HCT116 (cell line): ENCODE results near the gene KRT24. TPM values are rescaled to one million over a fixed set of nuclear protein-coding genes. Genes with fewer than 3 reads are reported as not detected.

Source experiments
- ATAC-seq: fragments of 200-7000 bp; cut with Tn5 transposase; 2 replicates; pipeline ENCODE4 v1.9.1; 2020; ENCODE audit warnings: mild to moderate bottlenecking, moderate library complexity
- BruUV-seq: library from RNA; stranded (reverse); fragments of 400-500 nt; replicated peaks from 2 replicates; lab custom pipeline; 2021; lab: Mats Ljungman, UMichigan
- CTCF ChIA-PET: fragments of 300-600 bp; sonication (Branson Sonifier 250); formaldehyde crosslinking; loops from one replicate; lab custom pipeline; 2021; ENCODE audit warnings: antibody characterized with exemption; lab: Charles Lee
- POLR2A ChIA-PET: fragments of 300-600, 350-600 bp; sonication (Branson Sonifier 250); formaldehyde crosslinking; loops from one replicate; lab custom pipeline; 2021; ENCODE audit warnings: antibody characterized with exemption; lab: Charles Lee
- RAD21 ChIA-PET, 2 experiments: fragments of 300-600 bp; sonication (Branson Sonifier 250); formaldehyde crosslinking; loops; one replicate each; lab custom pipeline; 2023; ENCODE audit warnings: low total read pairs in 2 of 2; ENCODE audit not compliant: uncharacterized antibody in 2 of 2, unreplicated experiment in 2 of 2, low non-redundant PET in 1 of 2; lab: Charles Lee
- DNase-seq: peaks from one replicate; pipeline ENCODE4 v3.0.0-alpha.2; 2010; ENCODE audit warnings: low read depth, low spot score
- H2AFZ ChIP-seq: fragments of 200-600 bp; shearing (Covaris generic), sonication (generic); 2 replicates; pipeline ENCODE4 v1.6.1; 2017; ENCODE audit warnings: low read depth, mixed run types, mixed read lengths, antibody characterized with exemption, low read length; ENCODE audit not compliant: poor library complexity, severe bottlenecking
- H3K27ac ChIP-seq: 2 replicates; pipeline ENCODE4 v1.5.1; 2012; ENCODE audit warnings: low read depth, low read length
- H3K27me3 ChIP-seq: fragments of 200-600 bp; sonication (generic); 2 replicates; pipeline ENCODE4 v1.6.1; 2016; ENCODE audit warnings: mixed run types, low read length, mixed read lengths; ENCODE audit not compliant: insufficient read depth
- H3K36me3 ChIP-seq, 2 experiments: fragments of 200-500 bp in 1 of 2; fragments of 200-600 bp in 1 of 2; sonication (Bioruptor generic) in 1 of 2; sonication (generic) in 1 of 2; 2 replicates each; pipeline versions ENCODE4 v1.5.1 to v1.6.1; 2014 to 2016; ENCODE audit warnings: low read length in 2 of 2, inconsistent platforms in 1 of 2, mixed read lengths in 1 of 2, mixed run types in 1 of 2; ENCODE audit not compliant: insufficient read depth in 2 of 2, control insufficient read depth in 1 of 2
- H3K4me1 ChIP-seq, 2 experiments: fragments of 200-600 bp in 1 of 2; sonication (generic) in 1 of 2; 2 replicates each; pipeline versions ENCODE4 v1.5.1 to v1.6.1; 2012 to 2017; ENCODE audit warnings: low read length in 2 of 2, inconsistent platforms in 1 of 2, mild to moderate bottlenecking in 1 of 2, mixed read lengths in 1 of 2, mixed run types in 1 of 2, moderate library complexity in 1 of 2; ENCODE audit not compliant: insufficient read depth in 2 of 2, control insufficient read depth in 1 of 2
- H3K4me2 ChIP-seq: fragments of 200-600 bp; sonication (generic); 2 replicates; pipeline ENCODE4 v1.6.1; 2017; ENCODE audit warnings: mixed run types, low read length, mixed read lengths
- H3K4me3 ChIP-seq, 2 experiments: fragments of 200-600 bp in 1 of 2; sonication (generic) in 1 of 2; replicated peaks in 1 of 2; 2 replicates each; pipeline ENCODE4 v1.5.1; 2011 to 2016; ENCODE audit warnings: low read length in 2 of 2, control low read depth in 1 of 2, low read depth in 1 of 2, mild to moderate bottlenecking in 1 of 2, mixed read lengths in 1 of 2, mixed run types in 1 of 2
- H3K79me2 ChIP-seq: fragments of 200-600 bp; sonication (generic); 2 replicates; pipeline ENCODE4 v1.6.1; 2017; ENCODE audit warnings: mild to moderate bottlenecking, mixed run types, low read length, moderate library complexity, mixed read lengths; ENCODE audit not compliant: insufficient read depth
- H3K9ac ChIP-seq: fragments of 200-600 bp; sonication (generic); 2 replicates; pipeline ENCODE4 v1.6.1; 2016; ENCODE audit warnings: low read length, mixed read lengths
- H3K9me2 ChIP-seq: fragments of 200-600 bp; sonication (generic), shearing (Covaris generic); 2 replicates; pipeline ENCODE4 v1.6.1; 2017; ENCODE audit warnings: mixed run types, mild to moderate bottlenecking, moderate library complexity; ENCODE audit not compliant: insufficient read depth
- H3K9me3 ChIP-seq, 2 experiments: fragments of 200-500 bp in 1 of 2; fragments of 200-600 bp in 1 of 2; sonication (Bioruptor generic) in 1 of 2; sonication (generic) in 1 of 2; 2 replicates each; pipeline ENCODE4 v1.6.1; 2014 to 2017; ENCODE audit warnings: low read length in 2 of 2, mixed read lengths in 2 of 2, inconsistent platforms in 1 of 2, low read depth in 1 of 2, mild to moderate bottlenecking in 1 of 2, mixed run types in 1 of 2, moderate library complexity in 1 of 2; ENCODE audit not compliant: control insufficient read depth in 1 of 2, insufficient read depth in 1 of 2
- H4K20me1 ChIP-seq: fragments of 200-600 bp; sonication (generic), shearing (Covaris generic); 2 replicates; pipeline ENCODE4 v1.6.1; 2017; ENCODE audit warnings: mixed run types, mild to moderate bottlenecking, moderate library complexity; ENCODE audit not compliant: insufficient read depth
- ATF3 ChIP-seq: IDR thresholded peaks from 2 replicates; pipeline ENCODE4 v1.6.1; 2012
- CEBPB ChIP-seq: IDR thresholded peaks from 2 replicates; pipeline ENCODE4 v1.6.1; 2012; ENCODE audit warnings: low read depth
- CTCF ChIP-seq, 3 experiments: fragments of 200-600 bp in 1 of 3; sonication (generic) in 1 of 3; IDR thresholded peaks in 2 of 3; conservative IDR thresholded peaks in 1 of 3; 2 replicates each; pipeline ENCODE4 v1.5.1; 2012 to 2017; ENCODE audit warnings: low read depth in 2 of 3, low read length in 2 of 3, antibody characterized with exemption in 1 of 3, borderline replicate concordance in 1 of 3, control low read depth in 1 of 3, mild to moderate bottlenecking in 1 of 3, mixed read lengths in 1 of 3, mixed run types in 1 of 3, moderate library complexity in 1 of 3; ENCODE audit not compliant: insufficient read depth in 1 of 3
- ELF1 ChIP-seq: IDR thresholded peaks from 2 replicates; pipeline ENCODE4 v1.6.1; 2012; ENCODE audit warnings: low read depth, borderline replicate concordance
- EZH2phosphoT487 ChIP-seq: fragments of 200-600 bp; IDR thresholded peaks from 2 replicates; pipeline ENCODE4 v1.6.1; 2018; ENCODE audit warnings: antibody characterized with exemption, borderline replicate concordance
- FOSL1 ChIP-seq: IDR thresholded peaks from 2 replicates; pipeline ENCODE4 v1.6.1; 2012; ENCODE audit warnings: low read depth
- JUND ChIP-seq: IDR thresholded peaks from 2 replicates; pipeline ENCODE4 v1.6.1; 2012
- MAX ChIP-seq: IDR thresholded peaks from 2 replicates; pipeline ENCODE4 v1.6.1; 2012
- POLR2A ChIP-seq: IDR thresholded peaks from 2 replicates; pipeline ENCODE4 v1.7.0; 2011; ENCODE audit warnings: borderline replicate concordance; ENCODE audit not compliant: insufficient read depth, insufficient read length; ENCODE audit errors: extremely low read depth
- POLR2AphosphoS5 ChIP-seq: IDR thresholded peaks from 2 replicates; pipeline ENCODE4 v1.6.1; 2011; ENCODE audit warnings: mild to moderate bottlenecking, low read depth, low read length, moderate library complexity
- RAD21 ChIP-seq: IDR thresholded peaks from 2 replicates; pipeline ENCODE4 v1.6.1; 2012; ENCODE audit warnings: low read depth, mild to moderate bottlenecking
- SIN3A ChIP-seq: IDR thresholded peaks from 2 replicates; pipeline ENCODE4 v1.6.1; 2012; ENCODE audit warnings: low read depth
- SP1 ChIP-seq: IDR thresholded peaks from 2 replicates; pipeline ENCODE4 v1.6.1; 2012; ENCODE audit warnings: low read depth
- TCF7L2 ChIP-seq: IDR thresholded peaks from 2 replicates; pipeline ENCODE4 v1.7.0; 2011; ENCODE audit warnings: borderline replicate concordance, inconsistent platforms; ENCODE audit not compliant: insufficient read depth, insufficient read length; ENCODE audit errors: extremely low read depth
- YY1 ChIP-seq: IDR thresholded peaks from 2 replicates; pipeline ENCODE4 v1.6.1; 2011; ENCODE audit warnings: low read length, low read depth, moderate library complexity, mild to moderate bottlenecking; ENCODE audit not compliant: insufficient replicate concordance; ENCODE audit errors: extremely low read depth
- ZFX ChIP-seq: fragments of 450-650 bp; IDR thresholded peaks from 2 replicates; pipeline ENCODE4 v1.6.1; 2017
- ZNF274 ChIP-seq: fragments of 200-500 bp; sonication (Bioruptor generic); IDR thresholded peaks from 2 replicates; pipeline ENCODE4 v1.6.1; 2014; ENCODE audit warnings: mild to moderate bottlenecking, low read depth, low read length, inconsistent platforms
- intact Hi-C: fragments of 100-400 bp; cut with micrococcal nuclease; formaldehyde crosslinking; loops from 2 replicates; pipeline ENCODE4 v1.10.0; 2022
- total RNA-seq: library from RNA; stranded (reverse); gene quantifications from one replicate; pipeline ENCODE4 v1.2.1, GENCODE V29; 2021; ENCODE audit not compliant: unreplicated experiment

KRT24 gene
- total RNA-seq, 1 experiment from 2014 or later, result not detected

- CTCF ChIA-PET, result no interaction called here
- Histone ChIP-seq H3K79me2 (no peaks in the 10 kb centered on the region), H3K4me3 (no peak overlapping the region), H3K4me2 (no peak overlapping the region), H3K9me3 (no peaks in the 10 kb centered on the region), H2AFZ (no peak overlapping the region), H3K9ac (no peak overlapping the region), H3K27ac (no peak overlapping the region), H3K9me2 (no peaks in the 10 kb centered on the region), H3K4me1 (no peaks in the 10 kb centered on the region)
- DNase-seq (no peak), ATAC-seq (no peak)
- POLR2A ChIA-PET, result no interaction called here
- BruUV-seq, result no TSS peak
- intact Hi-C loops, result no loop called here
- RAD21 ChIA-PET, result no interaction called here
- TF ChIP-seq ZFX (no peak), ATF3 (no peak), EZH2phosphoT487 (no peak), YY1 (no peak), CEBPB (no peak), TCF7L2 (no peak), SIN3A (no peak), POLR2A (no peak), FOSL1 (no peak), CTCF (IDR thresholded peaks at IDR 0.05 in 2 of 3, conservative IDR thresholded peaks at IDR 0.05 in 1 of 3; ENCODE audit: borderline replicate concordance in 1 of 3, insufficient read depth in 1 of 3, low read depth in 2 of 3, low read length in 2 of 3) (no peak), JUND (no peak), MAX (no peak), SP1 (no peak), POLR2AphosphoS5 (no peak), RAD21 (no peak), ELF1 (no peak), ZNF274 (no peak)
- TF ChIP-seq, all 23 proteins: peak for 0
- no peaks in the 10 kb centered on the region for H4K20me1 ChIP-seq
- H3K27me3 ChIP-seq, result no peaks in the 10 kb centered on the region
- no peaks in the 10 kb centered on the region for H3K36me3 ChIP-seq
Measured at GRCh38 chr17:40734018-40734417, 30.5 kb upstream of the KRT24 start.
